Aorta (tissue), 5 donors: ENCODE results near the gene MOB3C. TPM values are rescaled to one million over a fixed set of nuclear protein-coding genes. Genes with fewer than 3 reads are reported as not detected.

Source experiments
- ATAC-seq: fragments of 200-7000 bp; cut with Tn5 transposase; one replicate; pipeline ENCODE4 v1.9.1; 2022; ENCODE audit warnings: moderate library complexity; ENCODE audit not compliant: low FRiP score
- DNase-seq, 2 donors: peaks; one replicate each; pipeline ENCODE4 v3.0.0-alpha.2; 2020
- H3K27ac ChIP-seq, 2 donors: one replicate each; pipeline ENCODE4 v1.5.1; 2013; ENCODE audit warnings: low read length in 2 of 2, mild to moderate bottlenecking in 2 of 2, moderate library complexity in 2 of 2, control low read depth in 1 of 2, inconsistent platforms in 1 of 2, low read depth in 1 of 2
- H3K27me3 ChIP-seq, 2 donors: one replicate each; pipeline ENCODE4 v1.6.1; 2013; ENCODE audit warnings: control low read depth in 1 of 2, low read length in 1 of 2, mild to moderate bottlenecking in 1 of 2, moderate library complexity in 1 of 2; ENCODE audit not compliant: insufficient read depth in 2 of 2, control insufficient read depth in 1 of 2
- H3K36me3 ChIP-seq, 2 donors: one replicate each; pipeline ENCODE4 v1.6.1; 2013; ENCODE audit warnings: control low read depth in 1 of 2, low read length in 1 of 2, mild to moderate bottlenecking in 1 of 2; ENCODE audit not compliant: insufficient read depth in 2 of 2, control insufficient read depth in 1 of 2
- H3K4me1 ChIP-seq, 2 donors: one replicate each; pipeline ENCODE4 v1.6.1; 2013; ENCODE audit warnings: low read length in 2 of 2, control low read depth in 1 of 2, mild to moderate bottlenecking in 1 of 2, moderate library complexity in 1 of 2; ENCODE audit not compliant: insufficient read depth in 2 of 2, control insufficient read depth in 1 of 2
- H3K4me3 ChIP-seq, 2 donors: one replicate each; pipeline ENCODE4 v1.5.1; 2013; ENCODE audit warnings: low read length in 2 of 2, control low read depth in 1 of 2, mild to moderate bottlenecking in 1 of 2
- H3K9me3 ChIP-seq: one replicate; pipeline ENCODE4 v1.6.1; 2013; ENCODE audit warnings: mild to moderate bottlenecking, low read length; ENCODE audit not compliant: control insufficient read depth
- WGBS, 2 donors: extraction: QIAGEN DNeasy Blood & Tissue Kit; methylation state at CpG; one replicate each; pipeline ENCODE4 v1.1.7; 2013; 5-methylcytosine and 5-hydroxymethylcytosine counted together
- intact Hi-C, 2 donors: fragments of 100-400 bp; cut with DNase I; formaldehyde crosslinking; loops; one replicate each; pipeline versions ENCODE4 v1.14.2 to v1.15.0; 2022
- polyA plus RNA-seq, 2 donors: library from polyadenylated mRNA; stranded (reverse); fragments of 200-250 nt; gene quantifications; one replicate each; pipeline ENCODE4 v1.2.3, GENCODE V29; 2013
- total RNA-seq, 2 donors: library from RNA; stranded (reverse); fragmentation: NEBNext Ultra II Directional; extraction: Animal tissue kit (Norgen Biotek cat#: 25700); gene quantifications; one replicate each; pipeline ENCODE4 v1.2.1, GENCODE V29; 2021
- donor health status: healthy with polysubstance abuse.
- donor health status: Bipolar disorder and iron deficiency.
- donor health status: DM: no; HTN: no; CAD: no.
- donor health status: DM: no; HTN: no; CAD: no.
- donor health status: DM: yes; HTN: yes; CAD: no.

MOB3C gene
- total and polyA plus RNA-seq, 4 donors: 14.8 to 31.2 (median 20.5) TPM

- no peaks in the 10 kb centered on the region for H3K4me1 ChIP-seq
- peaks cover 0 to 14% of the 10 kb centered on the region in 2 donors for H3K36me3 ChIP-seq
- no peaks in the 10 kb centered on the region for H3K9me3 ChIP-seq
- H3K27me3 ChIP-seq: no peaks in the 10 kb centered on the region
- intact Hi-C loops: no loop called here
- DNase-seq: no peak
- H3K4me3 ChIP-seq: no peak overlapping the region
- H3K27ac ChIP-seq: no peak overlapping the region
- no peak for ATAC-seq
- WGBS, 2 donors: 93 to 95% methylated on average over 6 of the region's 6 CpGs
These were observed 36.3 kb downstream of the MOB3C start for GRCh38 chr1:46580140-46580903.

DNA sequence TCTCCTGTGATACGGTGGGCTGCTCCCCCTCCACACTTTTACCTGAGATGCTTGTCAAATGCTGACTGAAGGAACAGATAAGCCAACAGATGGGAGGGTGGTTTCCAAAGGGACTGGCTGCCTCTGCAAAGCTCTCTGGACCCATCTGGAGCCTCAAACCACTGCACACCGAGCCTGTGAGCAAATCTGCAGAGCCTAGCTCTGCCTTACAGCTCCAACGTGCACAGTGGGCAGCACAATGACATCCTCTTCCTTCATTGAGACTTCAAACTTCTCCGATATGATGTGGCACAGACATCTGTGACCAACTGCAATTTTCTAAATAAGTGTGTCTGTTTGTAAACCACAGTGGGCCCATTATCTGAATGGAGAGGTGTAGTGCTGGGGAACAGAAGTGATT is 38.9 kb downstream of the MOB3C start:
- Histone ChIP-seq H3K27me3 (no peaks in the 10 kb centered on the region), H3K9me3 (no peaks in the 10 kb centered on the region), H3K4me1 (no peaks in the 10 kb centered on the region), H3K27ac (no peak overlapping the region), H3K4me3 (no peak overlapping the region), H3K36me3 (peaks cover 0 to 11% of the 10 kb centered on the region in 2 donors)
- ATAC-seq (no peak), DNase-seq (no peak)
- 91 to 94% methylated on average over 4 of the region's 4 CpGs for WGBS, 2 donors
- intact Hi-C loops: no loop called here

GRCh38 chr1:46576596-46576995 is 40.0 kb downstream of the MOB3C start:
- intact Hi-C loops: no loop called here

DNA sequence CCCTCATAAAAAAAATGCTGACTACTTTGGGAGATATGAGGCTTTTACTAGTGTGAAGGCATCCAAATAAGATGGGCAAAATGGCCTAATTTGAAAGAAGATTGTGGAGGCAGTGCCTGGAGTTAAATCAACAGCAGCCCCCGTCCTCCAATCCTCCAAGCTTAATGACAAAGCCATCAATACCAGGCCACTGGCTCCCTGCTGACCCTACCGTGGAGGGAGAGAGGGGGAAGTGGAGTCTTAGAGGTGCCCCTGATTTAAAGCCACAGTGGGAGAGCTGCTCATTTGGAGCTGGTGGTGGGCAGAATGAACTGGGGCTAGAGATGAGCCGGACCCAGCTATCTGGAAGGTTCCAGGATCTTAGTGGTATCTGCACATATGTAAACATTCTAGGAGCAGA is 40.8 kb downstream of the MOB3C start:
- 81 to 84% methylated on average over 3 of the region's 3 CpGs for WGBS, 2 donors
- ATAC-seq (no peak), DNase-seq (no peak)
- intact Hi-C loops: no loop called here
- Histone ChIP-seq H3K9me3 (no peaks in the 10 kb centered on the region), H3K27ac (no peak overlapping the region), H3K4me1 (no peaks in the 10 kb centered on the region), H3K27me3 (no peaks in the 10 kb centered on the region), H3K36me3 (peaks cover 0 to 8% of the 10 kb centered on the region in 2 donors), H3K4me3 (no peak overlapping the region)

More at GRCh38 chr1:46576596-46576995, 40.0 kb downstream of the MOB3C start:
- ATAC-seq (no peak), DNase-seq (no peak)
- Histone ChIP-seq H3K4me3 (no peak overlapping the region), H3K27ac (no peak overlapping the region), H3K27me3 (no peaks in the 10 kb centered on the region), H3K4me1 (no peaks in the 10 kb centered on the region), H3K36me3 (peaks cover 0 to 8% of the 10 kb centered on the region in 2 donors), H3K9me3 (no peaks in the 10 kb centered on the region)
- WGBS, 2 donors: 64 to 67% methylated on average over 6 of the region's 6 CpGs

GRCh38 chr1:46575300-46575699 is 41.3 kb downstream of the MOB3C start:
- 80 to 82% methylated on average over 12 of the region's 12 CpGs for WGBS, 2 donors
- Histone ChIP-seq H3K36me3 (peaks cover 0 to 3% of the 10 kb centered on the region in 2 donors), H3K9me3 (no peaks in the 10 kb centered on the region), H3K27me3 (no peaks in the 10 kb centered on the region), H3K4me1 (no peaks in the 10 kb centered on the region), H3K4me3 (no peak overlapping the region), H3K27ac (no peak overlapping the region)
- ATAC-seq: no peak
- DNase-seq: no peak
- intact Hi-C loops: no loop called here

DNA sequence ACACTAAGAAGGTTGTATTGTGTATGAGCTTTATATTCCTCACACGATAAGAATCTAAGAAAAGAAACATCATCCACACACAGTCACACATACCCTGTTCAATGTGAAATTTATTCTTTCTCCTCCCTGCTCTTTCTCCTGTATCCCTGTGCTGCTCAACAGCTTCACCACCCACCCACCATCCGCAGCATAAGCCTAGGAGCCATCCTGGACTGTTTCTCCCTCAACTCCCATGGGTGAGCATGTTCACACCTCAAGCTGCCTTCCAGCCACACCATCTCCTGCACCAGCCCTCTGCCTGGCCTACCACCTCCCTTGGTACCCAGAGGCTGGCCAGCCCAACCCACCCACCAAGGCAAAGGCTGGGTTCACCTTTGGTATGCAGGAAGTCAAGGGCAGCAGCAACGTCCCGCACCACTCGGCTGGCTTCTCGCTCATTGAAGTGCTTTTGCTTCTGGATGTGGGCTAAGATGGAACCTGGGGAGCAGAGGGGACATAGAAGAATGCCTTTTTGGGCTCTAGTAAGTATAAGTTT is 44.9 kb downstream of the MOB3C start:
- no peak overlapping the region for H3K27ac ChIP-seq

DNA sequence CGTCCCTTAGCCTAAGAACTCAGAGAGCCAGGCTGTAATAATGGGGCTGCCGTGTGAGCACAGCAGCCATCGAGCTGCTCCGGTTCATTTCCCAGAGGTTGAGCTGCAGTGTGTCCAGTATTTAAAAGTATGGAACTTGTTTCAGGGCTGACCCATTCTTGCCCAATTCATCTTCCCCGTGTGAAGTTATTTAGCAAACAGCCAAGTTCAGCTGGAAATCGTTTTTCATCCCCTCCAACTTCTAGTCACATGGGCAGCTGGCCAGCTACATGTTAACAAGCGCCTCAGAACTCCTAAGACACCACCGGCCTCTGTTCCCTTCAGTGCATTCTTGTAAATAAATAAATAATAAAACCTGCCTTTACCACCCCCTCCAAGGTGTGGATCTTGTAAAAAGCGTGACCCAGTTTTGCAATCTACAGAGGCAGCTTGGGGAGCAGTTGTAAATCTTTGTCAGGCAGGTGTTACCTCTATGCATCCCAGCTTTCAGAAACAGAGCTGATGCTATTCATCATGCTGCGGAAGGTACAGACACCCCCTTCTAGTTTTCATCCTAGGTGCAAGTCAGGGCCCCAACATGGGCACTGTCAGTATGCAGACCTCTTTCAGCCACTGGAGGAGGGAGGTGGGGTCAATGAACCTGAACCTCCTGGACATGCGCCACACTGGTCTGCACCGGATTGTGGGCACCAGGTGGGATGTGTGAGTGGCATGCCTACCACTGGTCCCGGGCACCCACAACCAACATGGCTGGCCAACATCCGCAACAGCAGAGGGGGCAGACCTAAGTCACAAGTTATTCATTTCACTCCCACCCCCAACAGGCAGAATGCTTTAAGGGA is 46.5 kb downstream of the MOB3C start:
- Histone ChIP-seq H3K27me3 (no peaks in the 10 kb centered on the region), H3K4me1 (no peaks in the 10 kb centered on the region), H3K27ac (no peak overlapping the region), H3K4me3 (no peak overlapping the region), H3K36me3 (peaks cover 3 to 6% of the 10 kb centered on the region in 2 donors), H3K9me3 (no peaks in the 10 kb centered on the region)
- intact Hi-C loops: no loop called here
- WGBS, 2 donors: 63 to 67% methylated on average over 14 of the region's 14 CpGs
- DNase-seq (no peak), ATAC-seq (no peak)

More for the DNA sequence above, 44.9 kb downstream of the MOB3C start:
- intact Hi-C loops: no loop called here
- DNase-seq (no peak), ATAC-seq (no peak)
- Histone ChIP-seq H3K9me3 (no peaks in the 10 kb centered on the region), H3K27me3 (no peaks in the 10 kb centered on the region), H3K4me3 (no peak overlapping the region), H3K4me1 (no peaks in the 10 kb centered on the region), H3K36me3 (peaks cover 3 to 4% of the 10 kb centered on the region in 2 donors)
- 93 to 94% methylated on average over 6 of the region's 6 CpGs for WGBS, 2 donors

GRCh38 chr1:46569116-46569515 is 47.5 kb downstream of the MOB3C start:
- no peak overlapping the region for H3K27ac ChIP-seq
- intact Hi-C loops: no loop called here
- H3K36me3 ChIP-seq: peaks cover 3 to 10% of the 10 kb centered on the region in 2 donors
- ATAC-seq: no peak
- H3K4me1 ChIP-seq: no peaks in the 10 kb centered on the region
- 77% methylated on average over 4 of the region's 4 CpGs for WGBS, 2 donors
- H3K9me3 ChIP-seq: no peaks in the 10 kb centered on the region
- no peak overlapping the region for H3K4me3 ChIP-seq
- no peak for DNase-seq
- H3K27me3 ChIP-seq: no peaks in the 10 kb centered on the region
